HFF-Myc (cell line): ENCODE measurements around the gene AHCY.

Experiments
- DNase-seq: peaks from one replicate; pipeline ENCODE4 v3.0.0-alpha.2; 2011; ENCODE audit warnings: low read depth; ENCODE audit errors: extremely low read depth
- H3K4me3 ChIP-seq: replicated peaks from 2 replicates; pipeline ENCODE4 v1.5.1; 2011; ENCODE audit warnings: low read depth, mild to moderate bottlenecking, control low read depth, low read length
- CTCF ChIP-seq: IDR thresholded peaks from 2 replicates; pipeline ENCODE4 v1.5.1; 2012; ENCODE audit warnings: mild to moderate bottlenecking, low read depth, low read length, control low read depth; ENCODE audit errors: missing control alignments

Gene AHCY

DNA sequence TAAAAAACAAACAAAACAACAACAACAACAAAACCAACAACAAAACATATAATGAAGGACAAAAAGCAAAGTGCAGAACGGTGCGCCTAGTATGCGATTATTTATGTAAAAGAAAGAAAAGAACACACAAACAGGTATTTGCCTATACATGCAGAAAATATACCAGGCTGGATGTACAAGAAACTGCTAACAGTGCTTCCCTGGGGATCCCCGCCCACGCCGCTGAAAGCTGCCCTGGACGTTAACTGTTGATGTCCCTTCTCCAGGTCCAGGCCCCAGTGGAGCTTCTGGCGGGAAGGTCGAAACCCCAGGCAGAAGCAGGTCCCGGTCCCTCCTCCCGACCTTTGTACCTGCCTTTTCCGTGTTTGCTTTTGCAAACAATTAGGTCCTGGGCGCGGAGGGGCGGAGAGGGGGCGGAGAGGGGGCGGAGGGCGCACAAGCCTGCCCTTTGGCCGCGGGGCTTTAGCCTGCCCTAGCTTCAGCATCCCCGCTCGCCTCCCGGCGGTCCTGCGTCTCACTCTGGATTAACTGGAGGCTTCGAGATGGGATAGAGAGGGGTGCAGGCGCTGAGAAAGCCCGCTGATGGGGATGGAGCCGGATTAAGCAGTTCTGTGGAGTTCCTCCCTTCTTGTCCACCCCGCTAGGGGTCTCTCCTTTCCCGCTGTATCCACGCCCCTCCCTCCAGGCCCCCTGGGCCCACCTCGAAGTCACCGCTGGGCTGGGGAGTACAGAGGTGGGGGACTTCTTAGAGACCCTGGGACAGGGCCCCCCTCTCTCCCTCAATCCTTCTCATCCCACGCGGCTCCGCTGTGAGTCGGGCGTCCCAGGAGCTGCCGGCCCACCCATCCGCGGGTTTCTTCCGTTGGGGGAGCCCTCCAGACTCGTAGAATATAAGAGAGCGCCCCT, 8.2 kb upstream of the AHCY start:
- no peak for DNase-seq
- no peak for TF ChIP-seq CTCF
- H3K4me3 ChIP-seq = no peak overlapping the region

GRCh38 chr20:34310481-34311117, 7.4 kb upstream of the AHCY start:
- DNase-seq = no peak

GRCh38 chr20:34309691-34310090, 6.5 kb upstream of the AHCY start:
- no peak overlapping the region for H3K4me3 ChIP-seq
- TF ChIP-seq CTCF = no peak
- no peak for DNase-seq

More at GRCh38 chr20:34310481-34311117, 7.4 kb upstream of the AHCY start:
- no peak overlapping the region for H3K4me3 ChIP-seq
- TF ChIP-seq CTCF = no peak

DNA sequence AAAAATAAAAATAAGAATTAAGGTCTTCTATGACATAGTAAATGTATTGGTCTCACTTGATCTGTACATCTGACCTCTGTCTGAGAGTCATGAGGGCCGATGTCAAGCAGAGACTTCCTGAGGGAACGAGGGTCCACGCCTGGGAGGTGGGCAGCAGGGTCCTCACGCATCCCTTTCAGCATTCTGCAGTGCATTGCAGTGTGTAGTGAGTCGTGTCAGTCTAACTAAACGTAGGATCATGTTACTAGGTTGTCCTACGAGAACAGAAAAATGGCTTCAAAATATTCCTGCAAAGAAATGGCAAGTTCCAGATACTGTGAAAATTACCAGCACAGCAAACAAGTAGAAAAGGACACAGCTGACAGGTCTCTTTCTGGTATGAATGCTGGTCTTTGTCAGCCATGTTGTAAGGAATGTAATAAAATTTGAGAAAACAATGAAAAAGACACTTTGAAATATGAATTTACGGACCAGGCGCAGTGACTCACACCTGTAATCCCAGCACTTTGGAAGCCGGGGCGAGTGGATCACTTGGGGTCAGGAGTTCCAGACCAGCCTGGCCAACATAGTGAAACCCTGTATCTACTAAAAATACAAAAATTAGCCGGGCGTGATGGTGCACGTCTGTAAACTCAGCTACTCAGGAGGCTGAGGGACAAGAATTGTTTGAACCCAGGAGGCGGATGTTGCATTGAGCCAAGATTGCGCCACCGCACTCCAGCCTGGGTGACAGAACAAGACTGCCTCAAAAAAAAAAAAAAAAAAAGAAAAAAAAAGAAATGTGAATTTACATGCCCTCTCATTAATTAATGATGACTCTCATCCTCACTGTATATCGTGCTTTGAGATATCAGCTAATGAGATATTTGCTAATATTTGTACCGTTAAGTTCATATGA, 2.4 kb upstream of the AHCY start:
- no peak for TF ChIP-seq CTCF
- no peak for DNase-seq
- H3K4me3 ChIP-seq = no peak overlapping the region

DNA sequence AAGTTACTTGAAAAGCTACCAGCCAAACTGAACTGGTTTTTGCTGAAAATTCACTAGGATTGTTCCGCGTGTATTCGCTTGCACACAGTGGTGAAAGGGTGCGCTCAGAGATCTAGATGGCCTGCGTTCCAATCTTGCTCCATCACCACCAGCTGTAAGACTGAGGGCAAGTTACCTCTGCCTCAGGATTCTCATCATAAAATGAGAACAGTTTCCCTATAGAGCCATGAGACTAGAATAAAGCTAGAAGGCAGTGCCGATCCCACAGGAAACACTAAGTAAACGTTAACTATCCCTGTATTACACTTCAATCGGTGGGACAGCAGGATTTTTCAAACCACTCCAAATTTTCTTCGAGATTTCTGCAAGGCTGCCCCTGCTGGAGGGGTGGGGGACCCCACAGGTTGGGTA, 838 bp downstream of the AHCY start:
- TF ChIP-seq CTCF = no peak
- peak overlapping the region; percentile 90 for H3K4me3 ChIP-seq
- DNase-seq = no peak

GRCh38 chr20:34301587-34302311, 1.4 kb downstream of the AHCY start:
- H3K4me3 ChIP-seq = peak overlapping the region; percentile 90
- DNase-seq = no peak
- no peak for TF ChIP-seq CTCF
